ENCODE data around the gene MRPL14. TPM values are rescaled to one million over a fixed set of nuclear protein-coding genes. Genes with fewer than 3 reads are reported as not detected.

The MRPL14 gene
- polyA plus RNA-seq: 103 to 136 TPM (median 133 TPM) in 3 replicates
- 45.9 TPM for polyA plus RNA-seq (2011; ENCODE audit: low read depth)
- 88.9 and 109 TPM in 2 replicates for polyA plus RNA-seq (2011; cell fraction: cytosol; rRNA removed)
- polyA plus RNA-seq (2011; cell fraction: nucleus; rRNA removed): 49.1 and 53.5 TPM in 2 replicates
- 77.7 and 139 TPM in 2 replicates for polyA plus RNA-seq (2012; ENCODE audit: low replicate concordance)
- 33.2 to 34.7 TPM (median 34.0 TPM) in 3 replicates for polyA minus RNA-seq
- polyA minus RNA-seq (2011; cell fraction: cytosol; rRNA and poly(A)+ RNA removed): 33.4 TPM
- 12.3 and 12.7 TPM in 2 replicates for polyA minus RNA-seq (2011; cell fraction: nucleus; rRNA and poly(A)+ RNA removed)

DNA sequence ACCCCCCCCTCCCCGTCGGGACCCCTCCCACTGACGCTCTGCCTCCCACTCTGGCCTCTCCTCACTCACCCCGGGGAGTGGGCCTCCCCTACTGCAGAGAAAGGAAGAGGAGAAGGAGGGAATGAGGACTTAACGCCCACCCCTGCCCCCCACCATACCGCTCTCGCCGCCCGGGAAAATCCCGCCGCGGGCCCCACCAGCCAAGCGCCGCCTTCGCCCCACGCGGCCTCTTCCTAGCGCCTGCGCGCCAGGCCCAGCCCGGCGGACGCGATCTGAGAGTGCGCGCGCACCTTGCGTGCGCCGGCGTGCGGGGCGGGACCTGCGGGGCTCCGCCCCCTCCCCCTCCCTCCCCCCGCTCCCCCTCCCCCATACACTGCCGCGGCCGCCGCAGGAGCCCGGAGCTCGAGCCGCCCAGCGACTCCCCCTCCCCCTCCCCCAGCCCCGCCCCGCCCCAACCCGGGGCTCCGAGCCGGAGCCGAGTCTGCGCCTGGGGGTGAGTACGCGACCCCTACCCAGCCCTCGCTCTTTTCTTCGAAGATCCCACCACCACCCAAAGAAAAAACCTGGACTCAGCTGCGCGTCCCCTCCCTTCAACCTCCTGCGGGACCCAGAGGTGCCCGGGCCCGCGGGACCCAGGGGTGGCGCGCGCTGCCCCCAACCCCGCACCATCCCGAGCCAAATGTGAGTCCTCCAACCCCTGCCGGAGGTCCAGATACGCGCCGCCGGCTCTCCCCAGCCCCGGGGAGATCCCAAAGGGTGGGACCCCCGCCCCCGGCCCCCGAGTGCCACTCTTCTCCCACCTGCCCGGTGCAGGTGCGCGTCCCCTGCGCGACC, at the start of gene MRPL14, which contains the start of gene TMEM63B:
MRPL14 (minus strand) TSS at position 267 of the 834 bp plus-strand sequence. CDS start 10,841 bp downstream, outside the sequence.
TMEM63B (plus strand) TSS at position 369 of the 834 bp plus-strand sequence. CDS start 7,031 bp downstream, outside the sequence.
- H3K9ac ChIP-seq (ENCODE audit: control insufficient read depth, extremely low read depth, insufficient read depth, low read length): peak within 1 kb of the TSS; percentile 90
- no peak within 1 kb of the TSS for H2AFZ ChIP-seq (ENCODE audit: control insufficient read depth, low read length)
- peaks cover 13% of the 10 kb centered on the region for H4K20me1 ChIP-seq (ENCODE audit: control insufficient read depth, extremely low read depth, insufficient read depth, low read length)
- no peaks in the 10 kb centered on the region for H3K27me3 ChIP-seq (ENCODE audit: control insufficient read depth, extremely low read depth, insufficient read depth, low read length)
- no peaks in the 10 kb centered on the region for H3K9me3 ChIP-seq (ENCODE audit: control insufficient read depth, low read depth, low read length)
- no peak for DNase-seq (ENCODE audit: low read depth, low spot score)
- H3K4me2 ChIP-seq (ENCODE audit: control insufficient read depth, extremely low read depth, insufficient read depth, low read depth, low read length): peak within 1 kb of the TSS; percentile 88
- H3K9me1 ChIP-seq (ENCODE audit: control insufficient read depth, extremely low read depth, insufficient read depth, low read length): no peaks in the 10 kb centered on the region
- peak within 1 kb of the TSS; percentile 89 for H3K27ac ChIP-seq (ENCODE audit: control insufficient read depth, insufficient read depth, low read length)
- peak within 1 kb of the TSS; percentile 84 to 96 (median 85) for H3K4me3 ChIP-seq (ENCODE audit: control insufficient read depth in 2 of 3, extremely low read depth in 1 of 3, insufficient read depth in 2 of 3, low read depth in 1 of 3, low read length in 3 of 3)
- peaks cover 4 to 12% of the 10 kb centered on the region in 2 experiments for H3K36me3 ChIP-seq (ENCODE audit: control insufficient read depth in 2 of 2, extremely low read depth in 1 of 2, insufficient read depth in 2 of 2, low read length in 2 of 2)
- dilution Hi-C loops (cut with MboI; ENCODE audit: extremely low pct_ligation_motif_present, low sequenced_read_pairs): no loop called here
- peaks cover 54% of the 10 kb centered on the region for H3K4me1 ChIP-seq (ENCODE audit: control insufficient read depth, extremely low read depth, insufficient read depth, low read length)
- H3K79me2 ChIP-seq (ENCODE audit: control insufficient read depth, insufficient read depth, low read length): peaks cover 90% of the 10 kb centered on the region
- no peak for FAIRE-seq
- no peak for TF ChIP-seq EZH2 (IDR thresholded peaks at IDR 0.05; ENCODE audit: low read length)

DNA sequence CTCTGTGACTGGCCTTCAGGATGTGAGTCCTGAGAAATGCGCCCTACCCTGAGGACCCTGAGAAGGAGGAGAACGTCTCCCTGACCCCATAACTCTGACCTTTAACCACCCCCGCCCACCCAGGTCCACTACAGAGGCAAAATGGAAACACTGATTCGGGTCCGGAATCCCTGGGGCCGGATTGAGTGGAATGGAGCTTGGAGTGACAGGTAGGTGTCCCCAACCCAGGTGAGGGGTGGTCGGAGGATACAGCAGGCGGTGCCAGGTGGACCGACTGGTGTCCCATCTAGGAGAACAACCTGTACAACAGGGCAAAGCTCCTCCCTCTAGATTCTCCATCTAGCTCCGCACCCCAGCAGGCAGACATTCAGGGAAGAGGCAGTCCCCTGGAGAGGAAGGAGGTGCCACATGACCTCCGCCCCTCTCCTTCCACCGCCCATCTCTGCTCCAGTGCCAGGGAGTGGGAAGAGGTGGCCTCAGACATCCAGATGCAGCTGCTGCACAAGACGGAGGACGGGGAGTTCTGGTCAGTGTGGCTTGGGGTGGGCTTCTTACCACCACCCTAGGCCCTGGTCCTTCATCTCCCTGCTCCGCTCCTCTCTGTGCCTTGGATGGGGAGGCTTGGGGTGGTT, 49.0 kb upstream of the MRPL14 start:
- no peaks in the 10 kb centered on the region for H4K20me1 ChIP-seq (ENCODE audit: control insufficient read depth, extremely low read depth, insufficient read depth, low read length)
- FAIRE-seq (no peak), DNase-seq (ENCODE audit: low read depth, low spot score) (no peak)
- H3K27ac ChIP-seq (ENCODE audit: control insufficient read depth, insufficient read depth, low read length): no peak overlapping the region
- H3K4me1 ChIP-seq (ENCODE audit: control insufficient read depth, extremely low read depth, insufficient read depth, low read length): peaks cover 16% of the 10 kb centered on the region
- dilution Hi-C loops (cut with MboI; ENCODE audit: extremely low pct_ligation_motif_present, low sequenced_read_pairs): no loop called here
- no peaks in the 10 kb centered on the region for H3K9me1 ChIP-seq (ENCODE audit: control insufficient read depth, extremely low read depth, insufficient read depth, low read length)
- H2AFZ ChIP-seq (ENCODE audit: control insufficient read depth, low read length): no peak overlapping the region
- no peak for TF ChIP-seq EZH2 (IDR thresholded peaks at IDR 0.05; ENCODE audit: low read length)
- H3K27me3 ChIP-seq (ENCODE audit: control insufficient read depth, extremely low read depth, insufficient read depth, low read length): no peaks in the 10 kb centered on the region
- H3K79me2 ChIP-seq (ENCODE audit: control insufficient read depth, insufficient read depth, low read length): no peaks in the 10 kb centered on the region
- H3K36me3 ChIP-seq (ENCODE audit: control insufficient read depth in 2 of 2, extremely low read depth in 1 of 2, insufficient read depth in 2 of 2, low read length in 2 of 2): no peaks in the 10 kb centered on the region
- no peak overlapping the region for H3K4me3 ChIP-seq (ENCODE audit: control insufficient read depth in 2 of 3, extremely low read depth in 1 of 3, insufficient read depth in 2 of 3, low read depth in 1 of 3, low read length in 3 of 3)
- H3K4me2 ChIP-seq (ENCODE audit: control insufficient read depth, extremely low read depth, insufficient read depth, low read depth, low read length): no peak overlapping the region
- H3K9ac ChIP-seq (ENCODE audit: control insufficient read depth, extremely low read depth, insufficient read depth, low read length): no peak overlapping the region
- peaks cover 3% of the 10 kb centered on the region for H3K9me3 ChIP-seq (ENCODE audit: control insufficient read depth, low read depth, low read length)
